Endothelial cell of umbilical vein (primary cell): ENCODE results near the gene ABCC4.

Experiments
- EZH2 ChIP-seq: IDR thresholded peaks from 2 replicates; pipeline ENCODE4 v1.6.1; 2012; ENCODE audit warnings: borderline replicate concordance, low read depth, mild to moderate bottlenecking, moderate library complexity, low read length, inconsistent platforms; ENCODE audit not compliant: severe bottlenecking
- TF ChIP-seq, protein P1 (sequence below), 2 donors: IDR thresholded peaks; 1 replicate in 1 of 2; 2 replicates in 1 of 2; pipeline ENCODE4 v1.5.1; 2011; ENCODE audit warnings: low read length in 2 of 2, mild to moderate bottlenecking in 2 of 2, moderate library complexity in 2 of 2, control low read depth in 1 of 2, inconsistent platforms in 1 of 2, low read depth in 1 of 2; ENCODE audit not compliant: insufficient read depth in 1 of 2; ENCODE audit errors: extremely low read depth in 1 of 2

DNA sequence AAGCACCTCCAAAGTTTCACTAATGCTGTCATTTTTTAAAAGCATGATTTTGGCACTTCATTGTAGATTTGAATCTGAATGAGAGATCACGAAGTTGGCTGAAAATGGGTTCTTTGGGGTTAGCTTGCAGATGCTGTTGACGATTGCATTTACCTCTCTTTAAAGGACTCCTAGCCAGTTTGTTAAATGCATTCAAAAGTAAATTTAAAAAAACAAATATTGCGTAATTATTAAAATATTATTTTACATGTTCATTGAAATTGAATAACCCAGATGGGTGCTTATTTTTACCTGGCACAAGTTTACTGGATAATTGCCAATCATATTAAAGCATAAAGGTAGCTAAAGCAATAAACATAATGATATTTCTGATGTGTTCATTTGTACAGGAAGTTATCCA, 172.2 kb downstream of the ABCC4 start:
- no peak for TF ChIP-seq EZH2
- TF ChIP-seq, protein P1, sequence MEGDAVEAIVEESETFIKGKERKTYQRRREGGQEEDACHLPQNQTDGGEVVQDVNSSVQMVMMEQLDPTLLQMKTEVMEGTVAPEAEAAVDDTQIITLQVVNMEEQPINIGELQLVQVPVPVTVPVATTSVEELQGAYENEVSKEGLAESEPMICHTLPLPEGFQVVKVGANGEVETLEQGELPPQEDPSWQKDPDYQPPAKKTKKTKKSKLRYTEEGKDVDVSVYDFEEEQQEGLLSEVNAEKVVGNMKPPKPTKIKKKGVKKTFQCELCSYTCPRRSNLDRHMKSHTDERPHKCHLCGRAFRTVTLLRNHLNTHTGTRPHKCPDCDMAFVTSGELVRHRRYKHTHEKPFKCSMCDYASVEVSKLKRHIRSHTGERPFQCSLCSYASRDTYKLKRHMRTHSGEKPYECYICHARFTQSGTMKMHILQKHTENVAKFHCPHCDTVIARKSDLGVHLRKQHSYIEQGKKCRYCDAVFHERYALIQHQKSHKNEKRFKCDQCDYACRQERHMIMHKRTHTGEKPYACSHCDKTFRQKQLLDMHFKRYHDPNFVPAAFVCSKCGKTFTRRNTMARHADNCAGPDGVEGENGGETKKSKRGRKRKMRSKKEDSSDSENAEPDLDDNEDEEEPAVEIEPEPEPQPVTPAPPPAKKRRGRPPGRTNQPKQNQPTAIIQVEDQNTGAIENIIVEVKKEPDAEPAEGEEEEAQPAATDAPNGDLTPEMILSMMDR (IDR thresholded peaks at IDR 0.05; ENCODE audit: extremely low read depth in 1 of 2, insufficient read depth in 1 of 2, low read depth in 1 of 2, low read length in 2 of 2) = no peak
